ENCODE data around the gene FIBIN. TPM values are rescaled to one million over a fixed set of nuclear protein-coding genes. Genes with fewer than 3 reads are reported as not detected.
"Not testable (repeated sequence)": the region's sequence is repeated elsewhere in the genome, so short reads cannot be mapped to it uniquely, and the experiment has no call there.

The FIBIN gene
- total RNA-seq, 1 experiment from 2014 or later, result 0.05 TPM

DNA sequence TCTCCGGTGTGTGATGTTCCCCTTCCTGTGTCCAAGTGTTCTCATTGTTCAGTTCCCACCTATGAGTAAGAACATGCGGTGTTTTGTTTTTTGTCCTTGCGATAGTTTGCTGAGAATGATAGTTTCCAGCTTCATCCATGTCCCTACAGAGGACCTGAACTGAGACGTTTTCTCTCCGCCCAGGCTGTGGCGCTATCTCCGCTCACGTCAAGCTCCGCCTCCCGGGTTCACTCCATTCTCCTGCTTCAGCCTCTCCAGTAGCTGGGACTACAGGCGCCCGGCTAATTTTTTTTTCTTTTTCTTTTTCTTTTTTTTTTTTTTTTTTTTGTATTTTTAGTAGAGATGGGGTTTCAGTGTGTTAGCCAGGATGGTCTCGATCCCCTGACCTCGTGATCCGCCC is 16.7 kb upstream of the FIBIN start:
- DNase-seq (ENCODE audit: low read depth), result not testable (repeated sequence)

GRCh38 chr11:26983645-26984044 is 10.3 kb upstream of the FIBIN start:
- no peak for DNase-seq (ENCODE audit: low read depth)

DNA sequence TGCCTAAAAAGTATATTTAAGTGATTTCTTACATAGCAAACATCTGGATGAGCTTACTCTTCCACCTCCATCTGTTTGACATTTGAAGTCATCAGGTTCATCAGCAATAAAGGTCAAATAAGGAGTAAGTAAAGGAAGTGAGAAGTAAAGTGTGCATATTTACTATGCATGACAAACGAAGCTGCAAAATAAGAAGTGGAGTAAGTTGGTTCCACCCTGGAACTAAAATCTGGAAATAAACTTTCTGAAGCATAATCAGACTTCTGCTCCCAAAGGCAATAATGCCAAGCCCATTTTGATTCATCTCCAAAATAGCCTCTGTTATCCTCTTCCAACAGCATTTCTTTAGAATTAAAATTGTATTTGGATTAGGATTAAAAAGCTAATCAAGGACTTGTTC is 8.4 kb upstream of the FIBIN start:
- no peak for DNase-seq (ENCODE audit: low read depth)

GRCh38 chr11:26985943-26986342 is 8.0 kb upstream of the FIBIN start:
- no peak for DNase-seq (ENCODE audit: low read depth)

GRCh38 chr11:26987272-26987671 is 6.6 kb upstream of the FIBIN start:
- DNase-seq (ENCODE audit: low read depth), result no peak

- no peak for DNase-seq (ENCODE audit: low read depth)
Measured at GRCh38 chr11:26987731-26988130, 6.2 kb upstream of the FIBIN start.

DNA sequence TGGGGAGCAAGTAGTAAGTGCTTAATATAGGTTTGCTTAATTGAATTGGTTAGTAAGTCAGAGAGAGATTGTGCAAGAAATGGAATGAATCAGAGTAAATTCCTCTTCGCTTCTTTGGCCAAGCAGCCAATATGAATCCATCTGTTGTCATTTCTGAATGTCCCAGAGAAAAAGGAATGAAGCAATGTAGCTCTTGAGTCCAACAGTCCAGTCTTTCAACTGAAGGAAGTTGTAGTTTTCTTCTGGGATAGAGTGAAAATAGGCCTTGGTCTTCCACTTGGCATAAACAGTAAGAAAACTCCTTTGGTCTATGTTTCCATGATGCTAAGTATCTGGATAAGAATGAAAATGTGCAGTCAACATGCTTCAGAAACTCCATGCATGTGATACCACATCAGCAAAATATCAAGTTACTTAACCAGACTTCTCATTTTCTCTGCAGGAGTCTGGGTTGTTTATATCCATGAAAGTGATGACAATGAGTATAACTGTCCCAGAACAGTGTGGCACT is 1.8 kb upstream of the FIBIN start:
- peak; percentile 2 for DNase-seq (ENCODE audit: low read depth)

DNA sequence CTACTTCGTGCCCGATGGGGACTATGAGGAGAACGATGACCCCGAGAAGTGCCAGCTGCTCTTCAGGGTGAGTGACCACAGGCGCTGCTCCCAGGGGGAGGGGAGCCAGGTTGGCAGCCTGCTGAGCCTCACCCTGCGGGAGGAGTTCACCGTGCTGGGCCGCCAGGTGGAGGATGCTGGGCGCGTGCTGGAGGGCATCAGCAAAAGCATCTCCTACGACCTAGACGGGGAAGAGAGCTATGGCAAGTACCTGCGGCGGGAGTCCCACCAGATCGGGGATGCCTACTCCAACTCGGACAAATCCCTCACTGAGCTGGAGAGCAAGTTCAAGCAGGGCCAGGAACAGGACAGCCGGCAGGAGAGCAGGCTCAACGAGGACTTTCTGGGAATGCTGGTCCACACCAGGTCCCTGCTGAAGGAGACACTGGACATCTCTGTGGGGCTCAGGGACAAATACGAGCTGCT is 751 bp downstream of the FIBIN start:
- DNase-seq (ENCODE audit: low read depth), result no peak

GRCh38 chr11:26995701-26996460 is 2.0 kb downstream of the FIBIN start:
- no peak for DNase-seq (ENCODE audit: low read depth)

DNA sequence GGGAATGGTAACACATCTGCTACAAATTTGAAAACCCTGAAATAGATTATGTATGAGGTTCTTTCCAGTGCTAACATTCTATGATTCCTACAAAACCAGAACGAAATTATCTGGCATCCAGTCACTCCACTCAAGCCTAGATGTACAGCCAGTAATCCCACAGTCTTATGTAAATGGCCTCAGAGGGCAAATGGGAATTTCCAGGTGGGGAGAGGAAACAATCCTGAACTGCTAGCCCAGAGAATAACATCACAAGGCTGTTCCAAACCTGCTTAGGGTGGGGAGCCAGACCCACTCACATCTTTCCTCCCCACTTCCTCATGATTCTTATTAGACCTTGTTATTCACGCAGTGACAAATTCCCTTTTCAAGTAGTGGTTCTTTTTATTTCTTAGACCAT is 3.5 kb downstream of the FIBIN start:
- no peak for DNase-seq (ENCODE audit: low read depth)

DNA sequence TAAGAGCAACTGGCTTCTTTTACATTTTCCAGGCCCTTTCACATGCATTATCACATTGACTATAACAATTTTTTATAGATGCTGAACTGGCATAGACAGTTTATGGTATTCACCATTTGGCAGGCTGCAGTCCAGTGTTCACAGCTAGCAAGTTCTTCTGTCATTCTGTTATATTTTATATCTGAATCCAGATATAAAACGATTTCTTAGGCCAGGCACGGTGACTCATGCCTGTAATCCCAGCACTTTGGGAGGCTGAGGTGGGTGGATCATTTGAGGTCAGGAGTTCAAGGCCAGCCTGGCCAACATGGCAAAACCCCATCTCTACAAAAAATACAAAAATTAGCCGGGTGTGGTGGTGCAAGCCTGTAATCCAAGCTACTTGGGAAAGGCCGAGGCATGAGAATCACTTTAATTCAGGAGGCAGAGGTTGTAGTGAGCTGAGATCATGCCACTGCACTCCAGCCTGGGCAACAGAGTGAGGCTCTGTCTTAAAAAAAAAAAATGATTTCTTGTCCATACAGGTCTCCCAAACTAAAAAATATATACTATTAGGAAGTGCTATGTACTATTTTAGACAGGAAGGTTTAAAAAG is 7.3 kb downstream of the FIBIN start:
- DNase-seq (ENCODE audit: low read depth), result not testable (repeated sequence)

DNA sequence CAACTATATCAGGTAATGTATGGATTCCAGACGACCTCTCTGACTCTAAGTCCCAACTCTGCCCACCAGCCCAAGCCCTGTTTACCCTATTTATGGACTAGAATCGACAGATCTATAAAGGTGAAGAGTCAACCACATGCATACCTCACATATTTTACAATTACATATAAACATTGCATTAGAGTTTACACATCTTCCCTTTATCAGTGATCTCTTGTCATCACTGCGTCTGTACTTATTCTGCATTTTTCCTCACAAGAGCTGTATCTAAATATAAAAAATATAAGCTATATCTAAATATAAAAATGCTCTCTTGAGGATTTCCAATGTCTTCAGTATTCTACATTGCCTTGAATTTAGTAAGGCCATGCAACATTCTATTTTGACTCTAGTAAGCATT is 8.5 kb downstream of the FIBIN start:
- no peak for DNase-seq (ENCODE audit: low read depth)

GRCh38 chr11:27002838-27003237 is 8.9 kb downstream of the FIBIN start:
- DNase-seq (ENCODE audit: low read depth), result no peak

DNA sequence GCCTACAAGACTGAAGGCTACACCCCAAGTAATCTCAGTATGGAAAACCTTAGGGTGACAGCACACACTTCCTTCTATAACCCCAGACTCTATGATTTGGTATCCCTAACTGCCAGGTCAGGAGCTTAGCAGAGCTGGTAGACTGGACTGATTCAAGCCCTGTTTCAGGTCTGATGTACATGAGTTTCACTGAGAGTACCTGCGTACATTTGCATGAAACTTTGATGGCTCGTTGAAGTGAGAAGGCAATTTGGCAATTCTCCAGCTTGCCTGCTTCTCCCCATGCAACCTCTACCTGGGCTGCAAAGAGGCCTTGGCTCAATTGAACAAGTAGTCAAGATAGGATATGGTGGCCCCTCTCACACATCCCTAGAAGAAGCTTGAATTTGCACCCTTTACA is 10.2 kb downstream of the FIBIN start:
- DNase-seq (ENCODE audit: low read depth), result no peak

GRCh38 chr11:27008811-27009535 is 15.1 kb downstream of the FIBIN start:
- DNase-seq (ENCODE audit: low read depth), result no peak

- no peak for DNase-seq (ENCODE audit: low read depth)
Measured at GRCh38 chr11:27011560-27012233, 17.8 kb downstream of the FIBIN start.

DNA sequence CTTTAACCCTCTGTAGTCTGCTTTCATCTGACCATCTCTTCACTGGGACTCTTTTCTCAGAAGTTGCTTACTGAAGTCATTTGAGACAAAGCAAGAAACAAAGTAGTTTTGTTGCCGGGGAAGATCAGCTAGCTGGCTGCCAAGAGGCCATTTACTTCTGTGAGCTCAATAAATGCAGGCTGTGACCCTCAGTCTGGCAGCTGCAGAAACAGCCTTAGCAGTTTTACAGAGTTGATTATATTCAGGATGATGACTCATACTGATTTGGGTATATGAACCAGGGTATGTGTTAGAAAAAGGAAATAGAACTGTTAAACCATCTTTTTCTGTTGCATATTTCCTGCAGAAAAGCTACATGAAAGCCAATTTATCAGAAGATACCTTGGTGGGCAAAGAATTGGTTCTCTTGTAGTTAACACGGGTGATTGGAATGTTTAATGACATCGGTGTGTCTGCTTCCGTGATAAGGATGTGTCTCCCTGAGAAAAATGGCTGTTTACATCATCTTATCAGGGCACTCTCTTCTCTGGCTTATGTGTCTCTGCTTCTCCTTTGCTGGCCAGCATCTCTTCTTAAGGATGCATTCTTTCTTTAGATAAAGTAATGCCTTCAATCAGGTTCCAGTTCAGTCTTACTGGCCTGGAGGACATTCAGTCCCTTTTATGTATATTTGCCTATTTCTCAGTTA is 18.5 kb downstream of the FIBIN start:
- peak; percentile 6 for DNase-seq (ENCODE audit: low read depth)

DNA sequence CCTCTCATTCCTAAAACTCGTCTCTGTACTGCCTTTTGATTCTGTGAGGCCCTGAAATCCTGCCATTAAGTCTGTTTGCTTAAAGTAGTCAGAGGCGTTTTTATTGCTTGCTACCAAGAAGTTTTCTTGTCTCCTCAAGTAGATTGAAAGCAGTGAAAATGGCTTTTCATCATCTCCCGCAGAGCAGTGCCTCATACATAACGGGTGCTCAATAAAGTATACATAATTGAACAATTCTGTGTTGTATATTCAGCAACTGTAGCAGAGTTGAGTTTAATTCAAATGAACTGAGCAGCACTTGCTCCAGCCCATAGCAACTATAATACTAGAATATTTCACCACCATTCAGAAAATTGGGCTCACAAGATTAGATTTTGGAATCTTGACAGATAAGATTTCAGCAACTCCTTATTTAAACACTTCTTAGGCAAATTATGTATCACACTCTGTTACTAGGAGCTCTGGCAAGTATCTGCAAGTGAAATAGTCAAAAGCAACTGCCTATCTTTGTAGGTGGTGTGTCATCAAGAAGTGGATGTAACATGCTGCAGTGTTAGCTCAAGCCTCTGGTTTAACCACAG is 20.0 kb downstream of the FIBIN start:
- DNase-seq (ENCODE audit: low read depth), result no peak

- DNase-seq (ENCODE audit: low read depth), result no peak
Measured at GRCh38 chr11:27018902-27019529, 25.1 kb downstream of the FIBIN start.

DNA sequence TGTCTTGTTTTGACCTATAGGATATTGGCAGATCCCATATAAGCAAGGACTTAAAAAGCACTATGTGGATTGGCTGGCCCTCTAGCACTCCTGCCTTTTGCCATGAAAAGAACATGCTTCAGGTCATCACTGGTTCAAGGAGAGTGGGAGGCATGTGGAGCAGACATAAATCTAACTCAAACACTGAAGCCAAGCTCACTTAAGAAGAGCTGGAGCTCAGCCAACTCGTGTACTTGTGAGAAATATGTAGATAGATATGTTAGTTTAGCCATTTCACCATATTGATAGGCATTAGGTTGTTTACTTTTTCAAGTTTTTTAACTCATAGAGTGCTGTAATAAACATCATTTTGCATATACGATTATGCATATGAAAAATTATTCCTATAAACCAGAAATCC is 26.8 kb downstream of the FIBIN start:
- peak; percentile 4 for DNase-seq (ENCODE audit: low read depth)

Data from M059J (cell line).